GM18502 (cell line): Measurements from ENCODE around the gene FNTB.
A peak's percentile ranks its signal among the peaks of the same experiment; 100 is the strongest.

Source experiments
- ATAC-seq: cut with Tn5 transposase; IDR thresholded peaks from one replicate; pipeline ENCODE4 v1.9.1; 2021; ENCODE audit warnings: mild to moderate bottlenecking; ENCODE audit not compliant: unreplicated experiment, poor library complexity

Gene FNTB

GRCh38 chr14:64986648-64987437 lies at the start of gene FNTB:
TSS of gene FNTB (plus strand) at chr14:64986895. CDS start at chr14:64986954, 59 bp downstream.
- peak; percentile 95 for ATAC-seq

GRCh38 chr14:64937171-64937820 lies 49.4 kb upstream of the FNTB start:
- ATAC-seq = no peak

GRCh38 chr14:64937821-64938193 lies 48.9 kb upstream of the FNTB start:
- ATAC-seq = no peak

- no peak for ATAC-seq
Observed at GRCh38 chr14:64938972-64939816, 47.5 kb upstream of the FNTB start.

GRCh38 chr14:64939817-64940190 lies 46.9 kb upstream of the FNTB start:
- ATAC-seq = no peak

- ATAC-seq = no peak
Observed at GRCh38 chr14:64940336-64940910, 46.3 kb upstream of the FNTB start.

GRCh38 chr14:64942531-64943111 lies 44.1 kb upstream of the FNTB start, which contains the start of gene GPX2:
TSS of gene GPX2 (minus strand) at chr14:64942745. CDS start at chr14:64942726, 19 bp downstream.
- no peak for ATAC-seq

GRCh38 chr14:64943556-64943955 lies 43.1 kb upstream of the FNTB start:
- ATAC-seq = no peak

GRCh38 chr14:64944041-64944440 lies 42.7 kb upstream of the FNTB start:
- ATAC-seq = no peak

- ATAC-seq = no peak
Observed at GRCh38 chr14:64944861-64945260, 41.8 kb upstream of the FNTB start.

- no peak for ATAC-seq
Observed at GRCh38 chr14:64945431-64946178, 41.1 kb upstream of the FNTB start.

GRCh38 chr14:64946310-64947045 lies 40.2 kb upstream of the FNTB start:
- no peak for ATAC-seq

- no peak for ATAC-seq
Observed at GRCh38 chr14:64947710-64948611, 38.7 kb upstream of the FNTB start.

GRCh38 chr14:64948612-64949210 lies 38.0 kb upstream of the FNTB start:
- no peak for ATAC-seq

GRCh38 chr14:64950889-64951288 lies 35.8 kb upstream of the FNTB start:
- no peak for ATAC-seq

- ATAC-seq = no peak
Observed at GRCh38 chr14:64951291-64951690, 35.4 kb upstream of the FNTB start.

GRCh38 chr14:64951724-64952123 lies 35.0 kb upstream of the FNTB start:
- no peak for ATAC-seq
